Smooth muscle cell of the coronary artery (primary cell): ENCODE results near the gene PRR5. TPM values are rescaled to one million over a fixed set of nuclear protein-coding genes. Genes with fewer than 3 reads are reported as not detected.

Experiments
- total RNA-seq: library from RNA; depleted of rRNA; stranded (reverse); fragments of >200 nt; gene quantifications from 2 replicates; pipeline ENCODE4 v1.2.3, GENCODE V29; 2014; ENCODE audit warnings: low replicate concordance

Gene PRR5
- 2.3 and 7.7 TPM in 2 replicates for total RNA-seq

GRCh38 chr22:44701824-44702478 is at the start of gene PRR5:
TSS of gene PRR5 (plus strand) at chr22:44702204. CDS start at chr22:44702475, 271 bp downstream.

GRCh38 chr22:44752285-44753188 is 50.5 kb downstream of the PRR5 start, which contains the start of gene ARHGAP8:
TSS of gene ARHGAP8 (plus strand) at chr22:44752575. CDS start at chr22:44786528, 33,953 bp downstream.

Other genes with a start within 250 kb of the PRR5 start
- 8.8 and 19.3 TPM in 2 replicates for gene RTL6, start 204.0 kb upstream of the PRR5 start, total RNA-seq
- 0.15 and 0.23 TPM in 2 replicates for gene ARHGAP8, start 50.4 kb downstream of the PRR5 start, total RNA-seq